ENCODE measurements around the gene SKAP2.
A peak's percentile ranks its signal among the peaks of the same experiment; 100 is the strongest.

The SKAP2 gene

DNA sequence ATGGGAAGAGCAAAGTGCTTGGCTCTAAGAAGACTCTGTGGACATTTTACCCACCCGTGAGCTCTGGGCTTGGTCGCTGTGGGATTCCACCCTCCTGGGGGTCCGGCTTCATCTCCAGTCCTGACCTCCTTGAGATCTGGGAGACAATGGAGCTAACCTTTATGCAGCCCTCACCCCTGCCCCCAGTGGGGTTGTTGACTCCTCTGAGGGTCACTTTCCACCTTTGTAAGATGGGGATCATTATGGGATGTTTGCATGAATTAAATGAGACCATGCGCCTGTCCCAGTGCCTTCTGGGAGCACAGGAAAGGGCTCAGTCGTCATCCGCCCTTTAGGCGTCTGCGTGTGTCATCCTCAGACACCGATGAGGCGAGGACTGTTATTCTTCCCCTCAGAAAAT lies 237.2 kb downstream of the SKAP2 start:
- no CpG with 5 or more reads among the region's 10 CpGs for WGBS (ENCODE audit: extremely low coverage, insufficient coverage, insufficient read length)

GRCh38 chr7:26626687-26627086 lies 237.7 kb downstream of the SKAP2 start:
- Histone ChIP-seq H2BK5ac (ENCODE audit: low read depth, low read length, poor library complexity) (no peak overlapping the region), H3K4me1 (ENCODE audit: control insufficient read depth in 1 of 2, insufficient read depth in 2 of 2, low read length in 2 of 2) (no peaks in the 10 kb centered on the region), H3K4me2 (ENCODE audit: low read length) (no peak overlapping the region), H3K14ac (ENCODE audit: low read length) (no peak overlapping the region), H3K4ac (ENCODE audit: low read depth, low read length) (no peak overlapping the region), H4K91ac (ENCODE audit: low read depth, low read length) (no peak overlapping the region), H4K12ac (ENCODE audit: low read depth, low read length) (no peak overlapping the region), H3K79me2 (ENCODE audit: control insufficient read depth, insufficient read depth, low read length, poor library complexity) (no peaks in the 10 kb centered on the region), H3K27ac (ENCODE audit: low read depth, low read length) (no peak overlapping the region), H2AFZ (ENCODE audit: insufficient read depth, low read length, poor library complexity) (no peak overlapping the region), H4K8ac (ENCODE audit: low read depth, low read length) (no peak overlapping the region), H3K27me3 (ENCODE audit: insufficient read depth, low read length) (no peaks in the 10 kb centered on the region), H3K18ac (ENCODE audit: low read length) (no peak overlapping the region), H2AK5ac (ENCODE audit: low read length) (no peak overlapping the region), H3K23ac (ENCODE audit: low read length) (no peak overlapping the region), H3K36me3 (ENCODE audit: control insufficient read depth in 1 of 2, insufficient read depth in 2 of 2, low read length in 2 of 2) (no peaks in the 10 kb centered on the region), H2BK12ac (ENCODE audit: low read length) (no peak overlapping the region), H2BK120ac (ENCODE audit: insufficient read depth, low read length, poor library complexity) (no peak overlapping the region), H3K4me3 (ENCODE audit: low read depth, low read length) (no peak overlapping the region), H3K9me3 (ENCODE audit: insufficient read depth, low read depth, low read length) (peaks cover 2% of the 10 kb centered on the region), H3K9ac (ENCODE audit: low read length) (no peak overlapping the region), H3K79me1 (ENCODE audit: low read length) (no peaks in the 10 kb centered on the region)
- DNase-seq = no peak
- no CpG with 5 or more reads among the region's 2 CpGs for WGBS (ENCODE audit: extremely low coverage, insufficient coverage, insufficient read length)

More for the DNA sequence above, 237.2 kb downstream of the SKAP2 start:
- no peaks in the 10 kb centered on the region for H3K4me1 ChIP-seq (ENCODE audit: control insufficient read depth in 1 of 2, insufficient read depth in 2 of 2, low read length in 2 of 2)
- no peaks in the 10 kb centered on the region for H3K79me2 ChIP-seq (ENCODE audit: control insufficient read depth, insufficient read depth, low read length, poor library complexity)
- no peak overlapping the region for H3K4ac ChIP-seq (ENCODE audit: low read depth, low read length)
- no peaks in the 10 kb centered on the region for H3K27me3 ChIP-seq (ENCODE audit: insufficient read depth, low read length)
- no peak overlapping the region for H3K18ac ChIP-seq (ENCODE audit: low read length)
- no peak overlapping the region for H3K27ac ChIP-seq (ENCODE audit: low read depth, low read length)
- H4K91ac ChIP-seq (ENCODE audit: low read depth, low read length) = no peak overlapping the region
- H3K14ac ChIP-seq (ENCODE audit: low read length) = no peak overlapping the region
- no peak overlapping the region for H2BK120ac ChIP-seq (ENCODE audit: insufficient read depth, low read length, poor library complexity)
- no peak overlapping the region for H3K4me2 ChIP-seq (ENCODE audit: low read length)
- no peaks in the 10 kb centered on the region for H3K36me3 ChIP-seq (ENCODE audit: control insufficient read depth in 1 of 2, insufficient read depth in 2 of 2, low read length in 2 of 2)
- H3K79me1 ChIP-seq (ENCODE audit: low read length) = no peaks in the 10 kb centered on the region
- H2AFZ ChIP-seq (ENCODE audit: insufficient read depth, low read length, poor library complexity) = no peak overlapping the region
- no peak for DNase-seq
- H3K9me3 ChIP-seq (ENCODE audit: insufficient read depth, low read depth, low read length) = peaks cover 2% of the 10 kb centered on the region
- no peak overlapping the region for H3K9ac ChIP-seq (ENCODE audit: low read length)
- H4K8ac ChIP-seq (ENCODE audit: low read depth, low read length) = no peak overlapping the region
- H2BK5ac ChIP-seq (ENCODE audit: low read depth, low read length, poor library complexity) = no peak overlapping the region
- H2AK5ac ChIP-seq (ENCODE audit: low read length) = no peak overlapping the region
- H3K4me3 ChIP-seq (ENCODE audit: low read depth, low read length) = no peak overlapping the region
- no peak overlapping the region for H2BK12ac ChIP-seq (ENCODE audit: low read length)
- H4K12ac ChIP-seq (ENCODE audit: low read depth, low read length) = no peak overlapping the region
- H3K23ac ChIP-seq (ENCODE audit: low read length) = no peak overlapping the region

GRCh38 chr7:26626156-26626555 lies 238.2 kb downstream of the SKAP2 start:
- Histone ChIP-seq H3K79me1 (ENCODE audit: low read length) (no peaks in the 10 kb centered on the region), H3K27me3 (ENCODE audit: insufficient read depth, low read length) (no peaks in the 10 kb centered on the region), H2BK5ac (ENCODE audit: low read depth, low read length, poor library complexity) (no peak overlapping the region), H3K4me3 (ENCODE audit: low read depth, low read length) (no peak overlapping the region), H4K12ac (ENCODE audit: low read depth, low read length) (no peak overlapping the region), H3K23ac (ENCODE audit: low read length) (no peak overlapping the region), H2BK120ac (ENCODE audit: insufficient read depth, low read length, poor library complexity) (no peak overlapping the region), H4K8ac (ENCODE audit: low read depth, low read length) (no peak overlapping the region), H3K14ac (ENCODE audit: low read length) (no peak overlapping the region), H3K36me3 (ENCODE audit: control insufficient read depth in 1 of 2, insufficient read depth in 2 of 2, low read length in 2 of 2) (no peaks in the 10 kb centered on the region), H2AFZ (ENCODE audit: insufficient read depth, low read length, poor library complexity) (no peak overlapping the region), H3K4ac (ENCODE audit: low read depth, low read length) (no peak overlapping the region), H2BK12ac (ENCODE audit: low read length) (no peak overlapping the region), H3K9ac (ENCODE audit: low read length) (no peak overlapping the region), H3K18ac (ENCODE audit: low read length) (no peak overlapping the region), H3K79me2 (ENCODE audit: control insufficient read depth, insufficient read depth, low read length, poor library complexity) (no peaks in the 10 kb centered on the region), H4K91ac (ENCODE audit: low read depth, low read length) (no peak overlapping the region), H3K4me2 (ENCODE audit: low read length) (no peak overlapping the region), H3K27ac (ENCODE audit: low read depth, low read length) (no peak overlapping the region), H3K9me3 (ENCODE audit: insufficient read depth, low read depth, low read length) (peaks cover 1% of the 10 kb centered on the region), H3K4me1 (ENCODE audit: control insufficient read depth in 1 of 2, insufficient read depth in 2 of 2, low read length in 2 of 2) (no peaks in the 10 kb centered on the region), H2AK5ac (ENCODE audit: low read length) (no peak overlapping the region)
- WGBS (ENCODE audit: extremely low coverage, insufficient coverage, insufficient read length) = no CpG with 5 or more reads among the region's 8 CpGs
- no peak for DNase-seq

GRCh38 chr7:26625286-26625685 lies 239.1 kb downstream of the SKAP2 start:
- no peaks in the 10 kb centered on the region for H3K27me3 ChIP-seq (ENCODE audit: insufficient read depth, low read length)
- H4K91ac ChIP-seq (ENCODE audit: low read depth, low read length) = no peak overlapping the region
- H3K4me3 ChIP-seq (ENCODE audit: low read depth, low read length) = peak overlapping the region; percentile 9
- H3K18ac ChIP-seq (ENCODE audit: low read length) = no peak overlapping the region
- no peak overlapping the region for H4K12ac ChIP-seq (ENCODE audit: low read depth, low read length)
- no peak overlapping the region for H3K4ac ChIP-seq (ENCODE audit: low read depth, low read length)
- no peak overlapping the region for H2BK120ac ChIP-seq (ENCODE audit: insufficient read depth, low read length, poor library complexity)
- no peak overlapping the region for H2AFZ ChIP-seq (ENCODE audit: insufficient read depth, low read length, poor library complexity)
- no peak overlapping the region for H3K27ac ChIP-seq (ENCODE audit: low read depth, low read length)
- no peak overlapping the region for H4K8ac ChIP-seq (ENCODE audit: low read depth, low read length)
- no peak overlapping the region for H2AK5ac ChIP-seq (ENCODE audit: low read length)
- no peaks in the 10 kb centered on the region for H3K79me1 ChIP-seq (ENCODE audit: low read length)
- H3K9ac ChIP-seq (ENCODE audit: low read length) = no peak overlapping the region
- H3K4me1 ChIP-seq (ENCODE audit: control insufficient read depth in 1 of 2, insufficient read depth in 2 of 2, low read length in 2 of 2) = no peaks in the 10 kb centered on the region
- no peak overlapping the region for H3K14ac ChIP-seq (ENCODE audit: low read length)
- no CpG with 5 or more reads among the region's 4 CpGs for WGBS (ENCODE audit: extremely low coverage, insufficient coverage, insufficient read length)
- H2BK5ac ChIP-seq (ENCODE audit: low read depth, low read length, poor library complexity) = no peak overlapping the region
- no peak overlapping the region for H2BK12ac ChIP-seq (ENCODE audit: low read length)
- H3K79me2 ChIP-seq (ENCODE audit: control insufficient read depth, insufficient read depth, low read length, poor library complexity) = no peaks in the 10 kb centered on the region
- DNase-seq = no peak
- no peak overlapping the region for H3K4me2 ChIP-seq (ENCODE audit: low read length)
- H3K23ac ChIP-seq (ENCODE audit: low read length) = no peak overlapping the region
- H3K9me3 ChIP-seq (ENCODE audit: insufficient read depth, low read depth, low read length) = no peaks in the 10 kb centered on the region
- H3K36me3 ChIP-seq (ENCODE audit: control insufficient read depth in 1 of 2, insufficient read depth in 2 of 2, low read length in 2 of 2) = no peaks in the 10 kb centered on the region
